ENCODE results near the gene ARAP1. TPM values are rescaled to one million over a fixed set of nuclear protein-coding genes. Genes with fewer than 3 reads are reported as not detected.

ARAP1 gene
- total and polyA plus RNA-seq, 2 of the 8 experiments (the other 6 are each of a cell fraction or from before 2014, with no cell fraction given), result 25.7 to 61.6 TPM

DNA sequence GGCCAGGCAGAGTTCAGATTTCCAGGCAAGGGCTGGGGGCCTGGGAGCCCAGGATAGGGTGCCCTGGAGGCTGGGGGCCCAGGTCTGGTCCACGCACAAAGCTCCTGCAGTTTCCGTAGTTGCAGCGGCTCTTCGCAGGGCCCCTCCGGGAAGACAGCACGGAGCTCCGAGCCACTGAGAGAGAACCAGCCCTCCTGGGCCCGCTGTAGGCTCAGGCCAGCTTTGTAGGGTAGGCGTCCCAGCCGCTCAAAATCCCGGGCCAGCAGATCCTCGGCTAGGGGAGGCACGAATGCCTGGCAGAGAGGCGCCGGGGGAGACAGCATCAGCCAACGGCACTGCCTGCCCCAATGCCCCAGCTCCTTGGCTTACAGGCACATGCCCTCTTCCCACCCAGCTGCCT lies 54.4 kb downstream of the ARAP1 start (continued):
- TF ChIP-seq, protein P1, sequence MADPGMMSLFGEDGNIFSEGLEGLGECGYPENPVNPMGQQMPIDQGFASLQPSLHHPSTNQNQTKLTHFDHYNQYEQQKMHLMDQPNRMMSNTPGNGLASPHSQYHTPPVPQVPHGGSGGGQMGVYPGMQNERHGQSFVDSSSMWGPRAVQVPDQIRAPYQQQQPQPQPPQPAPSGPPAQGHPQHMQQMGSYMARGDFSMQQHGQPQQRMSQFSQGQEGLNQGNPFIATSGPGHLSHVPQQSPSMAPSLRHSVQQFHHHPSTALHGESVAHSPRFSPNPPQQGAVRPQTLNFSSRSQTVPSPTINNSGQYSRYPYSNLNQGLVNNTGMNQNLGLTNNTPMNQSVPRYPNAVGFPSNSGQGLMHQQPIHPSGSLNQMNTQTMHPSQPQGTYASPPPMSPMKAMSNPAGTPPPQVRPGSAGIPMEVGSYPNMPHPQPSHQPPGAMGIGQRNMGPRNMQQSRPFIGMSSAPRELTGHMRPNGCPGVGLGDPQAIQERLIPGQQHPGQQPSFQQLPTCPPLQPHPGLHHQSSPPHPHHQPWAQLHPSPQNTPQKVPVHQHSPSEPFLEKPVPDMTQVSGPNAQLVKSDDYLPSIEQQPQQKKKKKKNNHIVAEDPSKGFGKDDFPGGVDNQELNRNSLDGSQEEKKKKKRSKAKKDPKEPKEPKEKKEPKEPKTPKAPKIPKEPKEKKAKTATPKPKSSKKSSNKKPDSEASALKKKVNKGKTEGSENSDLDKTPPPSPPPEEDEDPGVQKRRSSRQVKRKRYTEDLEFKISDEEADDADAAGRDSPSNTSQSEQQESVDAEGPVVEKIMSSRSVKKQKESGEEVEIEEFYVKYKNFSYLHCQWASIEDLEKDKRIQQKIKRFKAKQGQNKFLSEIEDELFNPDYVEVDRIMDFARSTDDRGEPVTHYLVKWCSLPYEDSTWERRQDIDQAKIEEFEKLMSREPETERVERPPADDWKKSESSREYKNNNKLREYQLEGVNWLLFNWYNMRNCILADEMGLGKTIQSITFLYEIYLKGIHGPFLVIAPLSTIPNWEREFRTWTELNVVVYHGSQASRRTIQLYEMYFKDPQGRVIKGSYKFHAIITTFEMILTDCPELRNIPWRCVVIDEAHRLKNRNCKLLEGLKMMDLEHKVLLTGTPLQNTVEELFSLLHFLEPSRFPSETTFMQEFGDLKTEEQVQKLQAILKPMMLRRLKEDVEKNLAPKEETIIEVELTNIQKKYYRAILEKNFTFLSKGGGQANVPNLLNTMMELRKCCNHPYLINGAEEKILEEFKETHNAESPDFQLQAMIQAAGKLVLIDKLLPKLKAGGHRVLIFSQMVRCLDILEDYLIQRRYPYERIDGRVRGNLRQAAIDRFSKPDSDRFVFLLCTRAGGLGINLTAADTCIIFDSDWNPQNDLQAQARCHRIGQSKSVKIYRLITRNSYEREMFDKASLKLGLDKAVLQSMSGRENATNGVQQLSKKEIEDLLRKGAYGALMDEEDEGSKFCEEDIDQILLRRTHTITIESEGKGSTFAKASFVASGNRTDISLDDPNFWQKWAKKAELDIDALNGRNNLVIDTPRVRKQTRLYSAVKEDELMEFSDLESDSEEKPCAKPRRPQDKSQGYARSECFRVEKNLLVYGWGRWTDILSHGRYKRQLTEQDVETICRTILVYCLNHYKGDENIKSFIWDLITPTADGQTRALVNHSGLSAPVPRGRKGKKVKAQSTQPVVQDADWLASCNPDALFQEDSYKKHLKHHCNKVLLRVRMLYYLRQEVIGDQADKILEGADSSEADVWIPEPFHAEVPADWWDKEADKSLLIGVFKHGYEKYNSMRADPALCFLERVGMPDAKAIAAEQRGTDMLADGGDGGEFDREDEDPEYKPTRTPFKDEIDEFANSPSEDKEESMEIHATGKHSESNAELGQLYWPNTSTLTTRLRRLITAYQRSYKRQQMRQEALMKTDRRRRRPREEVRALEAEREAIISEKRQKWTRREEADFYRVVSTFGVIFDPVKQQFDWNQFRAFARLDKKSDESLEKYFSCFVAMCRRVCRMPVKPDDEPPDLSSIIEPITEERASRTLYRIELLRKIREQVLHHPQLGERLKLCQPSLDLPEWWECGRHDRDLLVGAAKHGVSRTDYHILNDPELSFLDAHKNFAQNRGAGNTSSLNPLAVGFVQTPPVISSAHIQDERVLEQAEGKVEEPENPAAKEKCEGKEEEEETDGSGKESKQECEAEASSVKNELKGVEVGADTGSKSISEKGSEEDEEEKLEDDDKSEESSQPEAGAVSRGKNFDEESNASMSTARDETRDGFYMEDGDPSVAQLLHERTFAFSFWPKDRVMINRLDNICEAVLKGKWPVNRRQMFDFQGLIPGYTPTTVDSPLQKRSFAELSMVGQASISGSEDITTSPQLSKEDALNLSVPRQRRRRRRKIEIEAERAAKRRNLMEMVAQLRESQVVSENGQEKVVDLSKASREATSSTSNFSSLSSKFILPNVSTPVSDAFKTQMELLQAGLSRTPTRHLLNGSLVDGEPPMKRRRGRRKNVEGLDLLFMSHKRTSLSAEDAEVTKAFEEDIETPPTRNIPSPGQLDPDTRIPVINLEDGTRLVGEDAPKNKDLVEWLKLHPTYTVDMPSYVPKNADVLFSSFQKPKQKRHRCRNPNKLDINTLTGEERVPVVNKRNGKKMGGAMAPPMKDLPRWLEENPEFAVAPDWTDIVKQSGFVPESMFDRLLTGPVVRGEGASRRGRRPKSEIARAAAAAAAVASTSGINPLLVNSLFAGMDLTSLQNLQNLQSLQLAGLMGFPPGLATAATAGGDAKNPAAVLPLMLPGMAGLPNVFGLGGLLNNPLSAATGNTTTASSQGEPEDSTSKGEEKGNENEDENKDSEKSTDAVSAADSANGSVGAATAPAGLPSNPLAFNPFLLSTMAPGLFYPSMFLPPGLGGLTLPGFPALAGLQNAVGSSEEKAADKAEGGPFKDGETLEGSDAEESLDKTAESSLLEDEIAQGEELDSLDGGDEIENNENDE (IDR thresholded peaks at IDR 0.05; ENCODE audit: insufficient replicate concordance, low read length), result no peak
- TF ChIP-seq HDAC2 (IDR thresholded peaks at IDR 0.05; ENCODE audit: borderline replicate concordance in 1 of 2, low read depth in 2 of 2, low read length in 2 of 2), result no peak
- TF ChIP-seq, protein P2, sequence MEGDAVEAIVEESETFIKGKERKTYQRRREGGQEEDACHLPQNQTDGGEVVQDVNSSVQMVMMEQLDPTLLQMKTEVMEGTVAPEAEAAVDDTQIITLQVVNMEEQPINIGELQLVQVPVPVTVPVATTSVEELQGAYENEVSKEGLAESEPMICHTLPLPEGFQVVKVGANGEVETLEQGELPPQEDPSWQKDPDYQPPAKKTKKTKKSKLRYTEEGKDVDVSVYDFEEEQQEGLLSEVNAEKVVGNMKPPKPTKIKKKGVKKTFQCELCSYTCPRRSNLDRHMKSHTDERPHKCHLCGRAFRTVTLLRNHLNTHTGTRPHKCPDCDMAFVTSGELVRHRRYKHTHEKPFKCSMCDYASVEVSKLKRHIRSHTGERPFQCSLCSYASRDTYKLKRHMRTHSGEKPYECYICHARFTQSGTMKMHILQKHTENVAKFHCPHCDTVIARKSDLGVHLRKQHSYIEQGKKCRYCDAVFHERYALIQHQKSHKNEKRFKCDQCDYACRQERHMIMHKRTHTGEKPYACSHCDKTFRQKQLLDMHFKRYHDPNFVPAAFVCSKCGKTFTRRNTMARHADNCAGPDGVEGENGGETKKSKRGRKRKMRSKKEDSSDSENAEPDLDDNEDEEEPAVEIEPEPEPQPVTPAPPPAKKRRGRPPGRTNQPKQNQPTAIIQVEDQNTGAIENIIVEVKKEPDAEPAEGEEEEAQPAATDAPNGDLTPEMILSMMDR (IDR thresholded peaks at IDR 0.05; ENCODE audit: control extremely low read depth in 1 of 3, insufficient read depth in 1 of 3, low read depth in 1 of 3, low read length in 3 of 3), result no peak

Data from H1 (cell line).